Activated CD4-positive, alpha-beta memory T cell treated with anti-CD3 and anti-CD28 coated beads for 36 hours (primary cell): ENCODE data around the gene IBA57. TPM values are rescaled to one million over a fixed set of nuclear protein-coding genes. Genes with fewer than 3 reads are reported as not detected.

Experiments used
- CTCF ChIA-PET: fragments of 350-600 bp; sonication (Branson Sonifier 250); formaldehyde crosslinking; loops from one replicate; lab custom pipeline; 2021; ENCODE audit warnings: antibody characterized with exemption, inconsistent platforms; lab: Charles Lee
- POLR2A ChIA-PET: fragments of 350-600 bp; sonication (Branson Sonifier 250); formaldehyde crosslinking; loops from one replicate; lab custom pipeline; 2021; ENCODE audit warnings: antibody characterized with exemption; lab: Charles Lee
- DNase-seq: peaks from one replicate; pipeline ENCODE4 v3.0.0-alpha.2; 2020
- H3K27ac Mint-ChIP-seq: one replicate; pipeline ENCODE4 v1.8.0; 2021; ENCODE audit warnings: mixed read lengths
- H3K27me3 Mint-ChIP-seq: one replicate; pipeline ENCODE4 v1.8.0; 2021; ENCODE audit warnings: mixed read lengths
- H3K36me3 Mint-ChIP-seq: one replicate; pipeline ENCODE4 v1.8.0; 2021; ENCODE audit warnings: mixed read lengths
- H3K4me1 Mint-ChIP-seq: one replicate; pipeline ENCODE4 v1.8.0; 2021; ENCODE audit warnings: low read depth, mixed read lengths
- H3K4me3 Mint-ChIP-seq: one replicate; pipeline ENCODE4 v1.8.0; 2021; ENCODE audit warnings: mild to moderate bottlenecking, mixed read lengths
- H3K9me3 Mint-ChIP-seq: one replicate; pipeline ENCODE4 v1.8.0; 2021; ENCODE audit warnings: mixed read lengths
- intact Hi-C: fragments of 100-400 bp; cut with micrococcal nuclease; formaldehyde crosslinking; loops from one replicate; pipeline ENCODE4 v1.15.1; 2023
- total RNA-seq, 2 experiments: library from RNA; stranded (reverse); gene quantifications; one replicate each; pipeline ENCODE4 v1.2.3, GENCODE V29; 2021

The IBA57 gene
- total RNA-seq, 2 experiments from 2014 or later: 3.8 to 4.8 TPM

DNA sequence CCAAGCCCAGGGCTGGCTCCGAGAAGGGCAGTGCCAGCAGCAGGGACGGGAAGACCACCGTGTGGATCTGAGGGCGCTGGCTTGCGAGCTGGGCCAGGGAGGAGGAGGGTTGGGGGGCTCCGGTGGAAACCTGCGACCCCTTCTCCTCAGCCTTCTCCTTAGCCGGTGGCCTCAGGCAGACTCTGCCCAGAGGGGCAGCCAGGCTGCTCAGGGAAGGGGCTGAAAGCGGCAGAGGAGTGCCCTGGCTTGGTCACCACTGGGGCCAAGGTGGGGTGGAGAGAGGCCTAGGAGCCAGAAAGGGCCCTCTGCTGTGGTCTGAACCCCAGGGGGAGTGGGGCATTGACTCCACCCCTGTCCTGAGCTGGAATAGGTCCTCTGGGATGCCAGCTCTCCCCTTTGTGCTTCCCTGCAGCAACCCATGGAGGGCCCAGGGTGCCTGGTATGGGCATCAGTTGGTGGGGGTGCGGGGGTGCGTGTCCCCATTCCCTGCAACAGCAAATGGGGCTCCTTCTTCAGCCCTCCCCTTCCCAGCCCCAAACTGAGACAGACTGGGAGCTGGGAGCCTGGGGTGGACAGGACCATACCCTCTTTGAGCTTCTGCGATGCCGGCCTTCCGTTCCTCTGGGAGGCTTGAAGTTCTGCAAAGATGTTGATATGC is 6.5 kb upstream of the IBA57 start:
- no peak for DNase-seq
- ChIA-PET CTCF (no interaction called here), POLR2A (no interaction called here)
- Mint-ChIP-seq H3K4me3 (no peak overlapping the region), H3K9me3 (no peaks in the 10 kb centered on the region), H3K36me3 (no peaks in the 10 kb centered on the region), H3K27ac (no peak overlapping the region), H3K27me3 (no peaks in the 10 kb centered on the region), H3K4me1 (peaks cover 23% of the 10 kb centered on the region)
- intact Hi-C loops: no loop called here

DNA sequence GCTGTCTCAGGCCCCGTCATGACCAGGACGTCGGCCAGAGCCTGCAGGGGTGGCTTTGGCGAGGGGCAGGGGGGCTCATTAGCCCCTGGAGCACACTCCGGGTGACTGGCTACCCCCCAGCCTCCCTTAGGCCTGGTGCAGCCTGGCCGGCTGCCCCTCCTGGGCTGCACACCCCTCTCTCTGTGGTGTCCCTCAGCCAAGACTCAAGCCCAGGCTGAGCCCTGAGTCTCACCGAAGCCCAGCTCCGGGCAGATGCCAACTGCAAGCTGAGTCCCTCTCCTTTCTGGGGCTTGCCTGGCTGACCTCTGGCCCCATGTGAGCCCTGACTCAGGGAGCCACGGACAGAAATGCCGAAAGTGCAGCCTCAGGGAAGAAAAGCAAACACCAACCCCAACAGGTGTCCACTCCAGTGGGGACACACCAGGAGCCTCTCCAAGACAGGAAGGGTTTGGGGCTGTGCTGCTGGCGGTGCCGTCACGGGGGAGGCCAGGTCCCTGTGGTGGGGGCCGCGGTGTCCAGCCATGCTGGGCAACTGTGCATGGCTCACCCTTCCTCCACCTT is 5.3 kb upstream of the IBA57 start:
- no peak for DNase-seq
- CTCF ChIA-PET: no interaction called here
- Mint-ChIP-seq H3K4me1 (peaks cover 22% of the 10 kb centered on the region), H3K9me3 (no peaks in the 10 kb centered on the region), H3K4me3 (no peak overlapping the region), H3K36me3 (no peaks in the 10 kb centered on the region), H3K27me3 (no peaks in the 10 kb centered on the region), H3K27ac (no peak overlapping the region)
- intact Hi-C loops: loop anchor here (10.0 kb wide), 2 partner anchors 245 to 425 kb away; partner anchors contain the start of genes JMJD4, SNAP47 and TRIM11
- POLR2A ChIA-PET: no interaction called here

DNA sequence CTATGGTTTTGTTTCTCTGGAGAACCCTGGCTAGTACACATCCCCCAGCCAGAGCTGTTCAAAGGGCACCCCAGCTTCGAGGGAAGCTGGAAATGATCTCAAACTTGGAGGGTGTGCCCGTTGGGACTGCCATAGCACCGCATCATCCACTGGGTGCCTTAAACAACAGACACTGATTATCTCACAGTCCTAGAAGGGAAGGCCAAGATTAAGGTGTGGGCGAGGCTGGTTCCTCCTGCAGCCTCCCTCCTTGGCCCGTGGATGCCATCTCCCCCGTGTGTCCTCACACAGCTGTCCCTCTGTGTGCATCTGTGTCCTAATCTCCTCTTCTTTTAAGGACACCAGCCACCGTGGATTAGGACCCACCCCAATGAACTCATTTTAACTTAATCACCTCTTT is 4.2 kb upstream of the IBA57 start:
- Mint-ChIP-seq H3K4me3 (no peak overlapping the region), H3K27me3 (no peaks in the 10 kb centered on the region), H3K36me3 (no peaks in the 10 kb centered on the region), H3K9me3 (no peaks in the 10 kb centered on the region), H3K27ac (no peak overlapping the region), H3K4me1 (peaks cover 22% of the 10 kb centered on the region)
- intact Hi-C loops: loop anchor here (10.0 kb wide), 2 partner anchors 243 to 427 kb away; partner anchors contain the start of genes JMJD4, SNAP47 and TRIM11
- no peak for DNase-seq
- POLR2A ChIA-PET: no interaction called here
- CTCF ChIA-PET: no interaction called here

DNA sequence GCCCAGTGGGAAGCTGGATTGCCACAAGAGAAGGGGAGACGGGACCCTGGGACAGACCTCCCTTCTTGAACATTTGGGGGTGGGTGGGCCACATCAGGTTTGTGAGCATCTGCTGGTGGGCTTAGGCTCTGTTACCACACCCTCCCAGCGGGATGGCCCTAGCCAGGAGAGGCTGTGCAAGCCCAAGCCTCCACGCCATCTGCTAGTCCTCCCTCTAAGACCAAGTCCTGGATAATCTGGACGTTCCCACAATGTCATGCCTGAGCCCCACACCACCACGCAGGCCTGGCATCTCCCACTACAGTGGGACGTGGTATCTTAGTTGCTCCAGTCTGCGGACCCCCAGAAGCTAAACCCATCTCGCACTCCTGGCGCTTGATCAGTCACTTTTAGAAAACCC is 3.7 kb upstream of the IBA57 start:
- POLR2A ChIA-PET: no interaction called here
- intact Hi-C loops: loop anchor here (10.0 kb wide), 2 partner anchors 243 to 427 kb away; partner anchors contain the start of genes JMJD4, SNAP47 and TRIM11
- Mint-ChIP-seq H3K4me1 (peaks cover 26% of the 10 kb centered on the region), H3K27ac (no peak overlapping the region), H3K36me3 (no peaks in the 10 kb centered on the region), H3K27me3 (no peaks in the 10 kb centered on the region), H3K9me3 (no peaks in the 10 kb centered on the region), H3K4me3 (no peak overlapping the region)
- CTCF ChIA-PET: no interaction called here
- DNase-seq: no peak

DNA sequence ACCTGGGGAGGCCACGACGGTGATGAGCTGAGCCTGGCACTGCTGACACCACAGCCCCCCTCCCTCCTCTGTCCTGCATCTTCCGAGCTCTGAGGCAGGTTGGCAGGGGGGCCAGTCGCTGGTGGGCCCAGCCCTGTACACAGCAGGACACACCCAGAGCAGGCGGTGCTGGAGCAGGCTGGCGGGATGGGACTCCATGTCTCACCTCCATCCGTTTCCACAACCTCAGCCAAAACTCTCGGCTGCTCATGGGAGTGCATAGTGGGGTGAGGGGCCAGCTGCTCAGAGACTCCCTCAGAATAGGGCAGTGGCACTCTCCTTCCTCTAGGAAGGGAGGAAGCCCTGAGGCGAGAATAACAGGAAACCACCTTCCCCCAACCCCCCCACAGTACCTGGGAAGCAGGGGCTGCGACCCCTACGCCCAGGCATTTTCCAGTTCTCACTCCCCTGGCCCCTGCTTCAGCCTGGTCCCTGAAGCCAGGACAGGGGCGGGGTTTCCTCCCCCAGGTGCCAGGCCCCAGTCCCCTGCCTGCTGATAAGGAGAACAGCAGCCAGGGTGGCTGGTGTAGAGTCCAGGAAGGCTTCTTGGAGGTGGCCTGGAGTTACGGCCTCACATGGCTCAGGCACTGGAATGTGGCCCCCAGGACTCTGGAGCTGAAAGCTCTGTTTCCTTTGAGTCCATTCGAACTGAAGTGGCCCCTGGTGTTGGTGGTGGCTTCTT is 3.2 kb upstream of the IBA57 start:
- Mint-ChIP-seq H3K36me3 (no peaks in the 10 kb centered on the region), H3K9me3 (no peaks in the 10 kb centered on the region), H3K4me3 (no peak overlapping the region), H3K4me1 (peaks cover 25% of the 10 kb centered on the region), H3K27ac (no peak overlapping the region), H3K27me3 (no peaks in the 10 kb centered on the region)
- intact Hi-C loops: loop anchor here (10.0 kb wide), 2 partner anchors 242 to 428 kb away; partner anchors contain the start of genes JMJD4, SNAP47 and TRIM11
- CTCF ChIA-PET: no interaction called here
- POLR2A ChIA-PET: no interaction called here
- no peak for DNase-seq

DNA sequence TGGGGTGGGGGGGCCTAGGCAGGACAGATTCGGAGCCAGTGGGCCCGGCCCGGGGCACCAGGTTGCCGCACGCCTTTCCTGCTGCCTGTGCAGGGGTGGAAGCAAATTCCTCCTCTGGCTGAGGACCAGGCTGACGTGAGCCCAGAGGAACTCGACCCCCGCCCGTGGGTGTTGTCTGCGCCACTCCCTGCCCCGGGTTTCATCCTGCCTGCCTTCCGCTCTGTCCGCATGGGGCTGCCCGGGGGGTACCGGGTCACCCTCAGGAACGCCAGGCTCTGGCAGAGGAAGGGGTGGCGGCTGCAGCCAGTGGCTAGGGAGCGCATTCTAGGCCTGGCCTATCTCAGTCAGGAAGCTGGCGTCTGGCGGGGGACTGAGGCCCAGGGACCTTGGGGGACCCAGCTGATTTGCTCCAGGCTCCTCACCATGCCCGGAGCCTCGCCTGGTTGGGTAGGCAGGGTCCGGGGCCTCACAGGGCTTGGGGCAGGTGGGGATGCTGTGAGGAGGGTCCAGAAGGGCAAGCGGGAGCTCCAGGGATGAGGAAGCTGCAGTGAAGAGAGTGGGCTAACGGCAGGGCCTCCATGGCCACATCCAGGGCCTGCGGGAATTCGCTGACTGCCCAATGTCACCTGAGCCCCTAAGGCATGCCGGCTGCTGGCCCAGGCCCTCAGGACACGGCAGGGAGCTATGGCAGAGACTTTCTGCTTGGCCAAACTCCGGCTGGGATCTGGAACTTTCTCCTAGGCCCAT is 2.4 kb upstream of the IBA57 start:
- Mint-ChIP-seq H3K27ac (no peak overlapping the region), H3K36me3 (no peaks in the 10 kb centered on the region), H3K9me3 (no peaks in the 10 kb centered on the region), H3K27me3 (no peaks in the 10 kb centered on the region), H3K4me3 (no peak overlapping the region), H3K4me1 (peaks cover 30% of the 10 kb centered on the region)
- no peak for DNase-seq
- ChIA-PET POLR2A (no interaction called here), CTCF (no interaction called here)
- intact Hi-C loops: loop anchor here (10.0 kb wide), 2 partner anchors 242 to 428 kb away; partner anchors contain the start of genes JMJD4, SNAP47 and TRIM11

DNA sequence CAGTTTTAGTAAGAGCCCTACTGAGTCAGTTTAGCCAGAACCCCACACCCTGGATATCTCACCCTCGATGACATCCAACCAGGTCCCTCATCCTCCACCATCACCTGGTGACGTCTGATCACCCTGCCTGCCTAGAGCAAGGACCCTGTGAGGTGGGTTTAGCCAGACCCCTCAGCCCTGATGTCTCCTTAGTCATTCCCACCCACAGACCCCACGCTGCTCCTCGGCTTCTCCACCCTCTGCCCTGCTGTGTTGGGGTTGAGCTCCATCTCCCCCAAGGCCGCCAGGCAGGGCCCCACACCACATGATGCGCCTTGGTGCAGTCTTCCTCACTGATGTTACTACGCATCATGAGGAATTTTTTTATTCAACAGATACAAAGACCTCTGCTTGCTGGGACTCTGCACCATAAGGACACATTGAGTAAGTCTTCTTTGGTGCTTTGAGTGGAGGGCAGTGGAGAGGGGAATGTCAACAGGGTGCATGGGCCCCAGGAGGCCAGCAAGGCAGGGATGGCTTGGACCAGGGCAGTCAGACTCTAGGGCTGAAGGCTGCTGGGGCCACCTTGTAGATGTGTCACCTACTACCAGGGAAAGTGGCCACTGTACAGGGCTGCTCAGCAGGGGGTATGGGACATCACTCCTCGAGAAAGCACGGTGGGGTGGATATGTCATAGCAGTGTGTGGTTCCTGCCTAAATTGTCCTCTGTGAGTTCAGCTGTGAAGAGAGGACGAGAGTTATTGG is 1.7 kb upstream of the IBA57 start:
- ChIA-PET POLR2A (interaction anchor here (3.2 kb wide), 1 partner anchor 24 kb away, joined by 33 read pairs; the partner anchor contains the start of gene GUK1), CTCF (interaction anchor here (1.2 to 1.5 kb wide), 3 partner anchors 21 to 160 kb away, joined by 5 to 8 read pairs (median 6); partner anchors contain the start of gene GUK1)
- DNase-seq: no peak
- Mint-ChIP-seq H3K36me3 (no peaks in the 10 kb centered on the region), H3K9me3 (no peaks in the 10 kb centered on the region), H3K27ac (peak overlapping the region; percentile 89), H3K27me3 (no peaks in the 10 kb centered on the region), H3K4me1 (peaks cover 33% of the 10 kb centered on the region), H3K4me3 (peak overlapping the region; percentile 68)
- intact Hi-C loops: loop anchor here (10.0 kb wide), 2 partner anchors 241 to 429 kb away; partner anchors contain the start of genes JMJD4, SNAP47 and TRIM11

DNA sequence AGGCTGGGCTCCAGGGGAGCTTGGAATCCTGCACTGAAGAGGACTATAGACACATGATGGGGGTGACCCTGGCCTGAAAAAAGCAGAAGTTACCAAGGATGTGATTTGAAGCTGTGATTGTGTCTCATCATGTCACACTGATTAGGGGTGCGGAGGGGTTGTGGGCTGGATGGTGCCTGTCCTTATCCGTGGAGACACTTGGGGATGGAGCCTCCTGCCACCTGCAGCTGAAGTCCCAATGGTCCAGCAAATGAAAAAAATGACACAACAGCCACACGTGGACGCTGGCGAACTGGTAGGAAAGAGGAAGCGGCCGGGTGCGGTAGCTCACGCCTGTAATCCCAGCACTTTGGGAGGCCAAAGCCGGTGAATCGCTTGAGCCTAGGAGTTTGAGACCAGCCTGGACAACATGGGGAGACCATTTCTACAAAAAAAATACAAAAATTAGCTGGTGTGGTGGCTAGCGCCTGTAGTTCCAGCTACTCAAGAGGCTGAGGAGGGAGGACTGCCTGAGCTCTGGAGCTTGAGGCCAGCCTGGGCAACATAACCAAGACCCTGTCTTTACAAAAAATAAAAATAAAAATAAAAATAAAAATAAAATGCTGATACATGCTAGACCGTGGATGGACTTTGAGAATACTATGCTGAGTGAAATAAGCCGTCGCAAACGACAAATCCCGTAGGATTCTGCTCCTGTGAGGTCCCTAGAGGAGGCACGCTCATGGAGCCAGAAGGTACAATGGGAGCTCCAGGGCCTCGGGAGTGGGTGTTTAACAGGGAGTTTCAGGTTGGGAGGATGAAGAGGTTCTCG is 838 bp upstream of the IBA57 start:
- Mint-ChIP-seq H3K9me3 (no peaks in the 10 kb centered on the region), H3K27ac (peak overlapping the region; percentile 89), H3K4me1 (peaks cover 33% of the 10 kb centered on the region), H3K36me3 (no peaks in the 10 kb centered on the region), H3K27me3 (no peaks in the 10 kb centered on the region), H3K4me3 (peak overlapping the region; percentile 81)
- ChIA-PET POLR2A (interaction anchor here (0.5 to 3.2 kb wide), 11 partner anchors 8 to 572 kb away, joined by 3 to 33 read pairs (median 4); partner anchors contain the start of genes ARF1, GUK1 and TRIM11), CTCF (interaction anchor here (0.6 to 4.4 kb wide), 16 partner anchors 8 to 336 kb away, joined by 3 to 46 read pairs (median 4); partner anchors contain the start of gene GUK1)
- intact Hi-C loops: loop anchor here (1.0 to 10.0 kb wide), 5 partner anchors 32 to 430 kb away; partner anchors contain the start of genes C1orf35, JMJD4, SNAP47 and TRIM11
- no peak for DNase-seq

DNA sequence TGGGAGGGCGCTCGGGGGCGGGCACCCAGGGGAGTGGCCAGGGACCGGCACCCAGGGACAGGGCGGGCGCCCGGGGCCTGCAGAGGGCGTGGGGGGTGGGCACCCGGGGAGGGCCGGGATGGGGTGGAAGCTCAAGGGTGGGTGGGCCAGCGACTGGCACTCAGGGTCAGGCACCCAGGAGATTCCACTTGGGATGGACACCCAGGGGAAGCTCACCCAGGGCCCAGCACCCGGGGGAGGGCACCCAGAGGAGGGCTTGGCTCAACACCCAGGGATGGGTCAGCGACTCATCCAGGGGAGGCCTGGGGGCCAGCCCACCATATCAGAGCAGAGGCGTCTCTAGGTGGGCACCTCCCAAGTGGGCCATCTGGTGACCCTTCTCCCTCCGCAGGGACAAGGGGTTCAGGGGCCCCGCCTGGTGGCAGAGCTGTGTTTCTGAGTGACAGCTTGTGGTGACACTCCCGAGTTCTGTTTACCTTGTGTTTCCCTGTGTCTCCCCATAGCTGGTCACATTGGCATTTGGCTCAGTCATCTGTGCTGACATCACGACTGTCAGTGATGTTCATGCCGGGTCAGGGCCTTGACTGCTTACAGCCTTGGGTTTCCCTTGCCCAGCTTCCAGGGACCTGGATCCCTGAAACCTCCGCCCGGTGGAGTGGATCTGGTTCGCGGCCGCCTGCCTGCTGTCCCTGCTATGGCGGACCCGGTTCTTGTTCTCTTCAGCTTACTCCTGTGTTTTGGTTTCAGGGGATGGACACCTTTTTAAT is 749 bp downstream of the IBA57 start:
- Mint-ChIP-seq H3K36me3 (no peaks in the 10 kb centered on the region), H3K4me3 (peak overlapping the region; percentile 66), H3K27me3 (no peaks in the 10 kb centered on the region), H3K4me1 (peaks cover 33% of the 10 kb centered on the region), H3K9me3 (no peaks in the 10 kb centered on the region), H3K27ac (peak overlapping the region; percentile 89)
- DNase-seq: peak; percentile 76
- POLR2A ChIA-PET: interaction anchor here (0.8 to 3.2 kb wide), 7 partner anchors 8 to 240 kb away, joined by 3 to 33 read pairs (median 6); partner anchors contain the start of genes ARF1, GUK1 and TRIM11
- CTCF ChIA-PET: interaction anchor here (0.6 to 4.4 kb wide), 15 partner anchors 9 to 623 kb away, joined by 3 to 46 read pairs (median 4); partner anchors contain the start of gene GUK1
- intact Hi-C loops: loop anchor here (1.0 to 10.0 kb wide), 6 partner anchors 26 to 432 kb away; partner anchors contain the start of genes ARF1, GUK1, JMJD4 and MRPL55
